Kidney tubule cell (primary cell): Measurements from ENCODE around the gene NGLY1.
A peak's percentile ranks its signal among the peaks of the same experiment; 100 is the strongest.

Experiments
- DNase-seq: peaks from one replicate; pipeline ENCODE4 v3.0.0-alpha.2; 2018; ENCODE audit warnings: low spot score

NGLY1 gene

GRCh38 chr3:25708036-25708435 lies 75.2 kb downstream of the NGLY1 start:
- DNase-seq: no peak

DNA sequence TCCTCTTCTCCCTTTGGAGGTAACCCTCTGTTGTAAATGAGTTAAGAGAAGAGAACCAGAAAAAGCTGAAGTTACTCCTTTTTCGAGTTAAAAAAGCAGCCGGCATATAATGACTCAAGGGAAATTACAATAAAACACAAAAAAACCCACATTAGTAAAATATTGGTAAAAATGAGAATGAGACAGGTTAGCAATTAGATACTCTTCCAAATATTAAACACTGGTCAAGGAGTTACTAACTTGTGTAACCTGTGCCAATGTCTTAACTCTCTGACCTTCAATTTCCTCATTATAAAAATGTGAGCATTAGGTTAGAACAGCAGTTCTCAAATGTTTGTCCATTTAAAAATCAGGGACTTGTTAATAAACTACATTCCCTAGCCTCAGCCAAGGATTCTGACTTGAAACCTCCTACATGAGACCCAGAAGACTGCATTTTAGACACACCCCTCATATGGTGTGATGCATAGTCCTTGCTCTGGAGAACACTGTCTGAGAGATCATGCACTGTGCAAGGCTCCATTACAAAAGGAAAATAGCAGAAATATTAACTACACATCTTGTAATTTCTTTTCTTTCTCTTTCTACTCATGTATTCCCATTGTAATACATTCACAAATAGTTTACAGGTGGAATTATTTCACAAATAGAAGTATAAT lies 75.8 kb downstream of the NGLY1 start:
- no peak for DNase-seq

DNA sequence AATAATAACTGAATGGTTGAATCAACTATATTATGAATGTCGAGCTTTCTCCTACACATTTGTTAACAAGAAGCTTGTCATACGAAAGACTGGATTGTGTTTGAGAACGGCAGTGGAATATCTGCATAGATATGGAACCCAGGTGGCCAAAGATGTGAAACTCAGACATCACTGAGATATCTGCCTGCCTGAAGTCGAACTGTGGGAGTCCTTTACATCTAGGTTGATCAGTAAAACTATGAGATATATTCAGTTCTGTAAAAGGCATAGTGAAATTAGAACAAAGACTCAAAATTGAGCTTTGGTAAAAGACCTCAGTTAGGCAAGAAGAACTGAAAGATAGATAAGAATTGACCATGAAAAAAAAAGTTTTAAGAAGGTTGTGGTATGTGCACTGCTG lies 77.0 kb downstream of the NGLY1 start:
- DNase-seq: no peak

- DNase-seq: no peak
Observed at GRCh38 chr3:25697553-25697952, 85.7 kb downstream of the NGLY1 start.

DNA sequence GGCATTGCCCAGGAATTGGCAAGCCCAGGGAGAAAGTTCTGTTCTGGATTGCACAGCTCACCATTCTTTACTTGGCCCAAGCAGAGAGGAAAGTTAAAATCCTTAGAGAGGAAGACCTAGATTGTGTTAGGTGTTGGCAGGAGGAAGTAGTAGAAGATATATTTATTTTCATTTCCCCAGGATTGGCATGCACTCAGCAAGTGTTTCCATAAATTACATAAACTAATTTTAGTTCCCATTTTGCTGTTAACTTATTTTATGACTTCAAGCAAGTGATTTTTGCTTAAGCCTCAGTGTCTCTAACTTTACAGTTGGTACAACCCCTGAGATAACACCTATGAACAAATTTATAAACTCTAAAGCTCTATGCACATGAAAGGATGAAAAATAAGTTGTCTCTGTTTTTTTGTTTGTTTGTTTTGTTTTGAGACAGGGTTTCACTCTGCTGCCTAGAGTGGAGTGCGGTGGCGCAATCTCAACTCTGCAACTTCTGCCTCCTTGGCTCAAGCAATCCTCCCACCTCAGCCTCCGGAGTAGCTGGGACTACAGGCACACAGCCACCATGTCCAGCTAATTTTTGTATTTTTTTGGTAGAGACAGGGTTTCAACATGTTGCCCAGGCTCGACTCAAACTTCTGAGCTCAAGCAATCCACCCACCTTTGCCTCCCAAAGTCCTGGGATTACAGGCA lies 87.4 kb downstream of the NGLY1 start:
- no peak for DNase-seq

DNA sequence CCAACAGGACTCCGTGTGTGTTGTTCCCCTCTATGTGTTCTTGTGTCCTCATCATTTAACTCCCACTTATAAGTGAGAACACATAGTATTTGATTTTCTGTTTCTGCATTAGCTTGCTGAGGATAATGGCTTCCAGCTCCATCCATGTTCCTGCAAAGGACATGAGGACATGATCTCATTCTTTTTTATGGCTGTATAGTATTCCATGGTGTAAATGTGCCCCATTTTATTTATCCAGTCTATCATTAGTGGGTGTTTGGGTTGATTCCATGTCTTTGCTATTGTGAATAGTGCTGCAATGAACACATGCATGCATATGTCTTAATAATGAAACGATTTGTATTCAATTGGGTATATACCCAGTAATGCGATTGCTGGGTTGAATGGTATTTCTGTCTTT lies 90.0 kb downstream of the NGLY1 start:
- DNase-seq: no peak

DNA sequence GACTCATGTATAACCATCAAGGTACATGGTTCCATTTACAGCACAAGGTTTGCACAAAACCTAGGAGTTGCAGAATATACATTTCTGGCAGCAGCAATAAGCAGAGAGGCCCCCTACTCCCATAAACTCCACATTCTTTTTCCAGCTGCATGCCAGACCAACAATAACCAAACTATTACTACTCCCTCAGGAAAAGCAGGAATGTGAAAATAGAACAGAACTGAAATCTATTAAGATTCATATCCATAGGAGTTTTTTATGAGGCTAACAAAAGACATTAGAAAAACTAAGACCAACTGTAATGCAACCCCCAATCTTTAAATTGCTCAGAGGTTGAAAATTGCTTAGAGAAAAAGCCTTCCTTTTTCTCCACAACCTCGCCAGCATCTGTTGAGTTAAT lies 90.9 kb downstream of the NGLY1 start:
- DNase-seq: no peak

- no peak for DNase-seq
Observed at GRCh38 chr3:25690768-25691533, 92.3 kb downstream of the NGLY1 start.

- no peak for DNase-seq
Observed at GRCh38 chr3:25689226-25689625, 94.0 kb downstream of the NGLY1 start.

- no peak for DNase-seq
Observed at GRCh38 chr3:25687742-25688141, 95.5 kb downstream of the NGLY1 start.

DNA sequence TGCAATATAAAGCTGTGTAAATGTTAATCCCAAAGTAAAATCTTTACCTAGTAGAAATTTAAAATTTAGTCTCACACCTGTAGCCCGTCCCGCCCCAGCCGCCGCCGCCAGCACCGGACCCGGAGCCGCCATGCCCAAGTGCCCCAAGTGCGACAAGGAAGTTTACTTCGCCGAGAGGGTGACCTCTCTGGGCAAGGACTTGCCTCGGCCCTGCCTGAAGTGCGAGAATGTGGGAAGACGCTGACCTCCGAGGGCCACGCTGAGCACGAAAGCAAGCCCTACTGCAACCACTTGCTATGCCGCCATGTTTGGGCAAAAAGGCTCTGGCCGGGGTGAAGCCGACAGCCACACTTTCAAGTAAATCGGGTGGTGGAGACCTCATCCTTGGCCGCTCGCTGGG lies 96.5 kb downstream of the NGLY1 start:
- DNase-seq: no peak

GRCh38 chr3:25683882-25684281 lies 99.4 kb downstream of the NGLY1 start:
- DNase-seq: no peak

DNA sequence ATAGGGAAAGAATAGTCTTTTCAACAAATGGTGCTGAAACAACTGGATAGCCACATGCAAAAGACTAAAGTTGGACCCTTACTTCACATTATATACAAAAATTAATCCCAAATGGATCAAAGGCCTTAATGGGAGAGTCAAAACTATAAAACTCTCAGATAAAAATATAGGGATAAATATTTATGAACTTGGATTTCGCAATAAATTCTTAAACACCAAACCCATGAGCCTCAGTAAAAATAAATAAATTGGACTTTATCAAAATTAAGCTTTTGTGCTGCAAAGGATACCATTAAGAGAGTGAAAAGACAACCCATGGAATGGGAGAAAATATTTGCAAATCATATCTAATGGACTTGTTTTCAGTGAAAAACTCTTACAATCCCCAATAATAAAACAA lies 99.8 kb downstream of the NGLY1 start:
- DNase-seq: no peak

- no peak for DNase-seq
Observed at GRCh38 chr3:25679642-25680302, 103.5 kb downstream of the NGLY1 start.

GRCh38 chr3:25679166-25679565 lies 104.1 kb downstream of the NGLY1 start:
- no peak for DNase-seq

DNA sequence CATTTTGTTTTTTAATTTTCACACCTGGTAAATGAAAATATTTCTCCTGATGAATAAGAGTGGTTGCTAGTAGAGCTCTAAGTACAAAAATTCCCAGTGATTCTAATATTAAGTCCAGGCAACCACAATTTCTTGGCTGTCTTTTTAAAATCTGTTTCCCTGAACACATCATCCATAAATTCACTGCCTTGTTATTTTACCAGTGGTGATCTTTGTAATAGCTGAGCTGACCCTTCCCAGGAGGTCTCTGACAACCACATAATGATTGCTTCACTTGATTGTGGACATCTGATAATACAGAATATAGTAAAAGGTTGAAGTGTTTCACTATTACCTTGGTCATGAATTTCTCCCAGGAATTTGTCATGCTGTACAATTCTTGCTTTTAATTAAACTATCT lies 104.7 kb downstream of the NGLY1 start:
- DNase-seq: peak; percentile 40

GRCh38 chr3:25677121-25677520 lies 106.1 kb downstream of the NGLY1 start:
- no peak for DNase-seq

- DNase-seq: no peak
Observed at GRCh38 chr3:25674670-25675069, 108.6 kb downstream of the NGLY1 start.

DNA sequence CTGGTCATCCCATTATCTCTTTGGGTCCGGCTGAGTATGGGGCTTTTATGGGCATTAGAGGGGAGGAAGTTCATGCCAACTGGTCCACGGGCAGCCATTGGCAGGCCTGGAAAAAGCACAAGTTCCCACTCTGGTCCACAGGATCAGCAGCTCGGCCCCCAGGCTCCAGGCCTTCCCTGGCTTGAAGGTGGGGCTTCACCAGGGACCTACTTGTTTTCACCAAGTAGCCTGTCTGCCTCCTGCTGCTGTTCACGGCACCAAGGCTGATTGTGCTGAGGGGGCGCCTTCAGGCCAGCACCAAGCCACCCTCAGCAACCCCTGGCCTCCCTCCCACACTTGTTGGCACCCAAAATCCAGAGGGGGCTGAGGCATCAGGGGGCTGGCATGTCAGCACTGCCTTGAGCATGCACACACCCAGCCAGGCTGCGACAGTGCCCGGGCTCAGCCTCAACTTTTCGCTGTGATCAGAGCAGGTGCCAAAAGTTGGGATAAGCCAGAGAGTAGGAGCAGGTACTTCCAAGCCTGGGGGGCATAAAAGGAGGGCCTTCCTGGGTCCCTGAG lies 109.4 kb downstream of the NGLY1 start:
- no peak for DNase-seq
